Stimulated activated CD8-positive, alpha-beta memory T cell treated with anti-CD3 and anti-CD28 coated beads, Interleukin-4, amount 100 ng/mL, for 1 hour (primary cell): ENCODE data around the gene SIL1.

ENCODE experiments used
- DNase-seq, 2 donors: peaks; one replicate each; pipeline ENCODE4 v3.0.0-alpha.2; 2020; ENCODE audit warnings: low read depth in 2 of 2, low spot score in 1 of 2

Gene SIL1

GRCh38 chr5:138985683-138986082 is 212.5 kb downstream of the SIL1 start:
- no peak for DNase-seq

- no peak for DNase-seq
Measured at GRCh38 chr5:138985256-138985655, 212.9 kb downstream of the SIL1 start.

GRCh38 chr5:138983984-138984383 is 214.2 kb downstream of the SIL1 start:
- no peak for DNase-seq

DNA sequence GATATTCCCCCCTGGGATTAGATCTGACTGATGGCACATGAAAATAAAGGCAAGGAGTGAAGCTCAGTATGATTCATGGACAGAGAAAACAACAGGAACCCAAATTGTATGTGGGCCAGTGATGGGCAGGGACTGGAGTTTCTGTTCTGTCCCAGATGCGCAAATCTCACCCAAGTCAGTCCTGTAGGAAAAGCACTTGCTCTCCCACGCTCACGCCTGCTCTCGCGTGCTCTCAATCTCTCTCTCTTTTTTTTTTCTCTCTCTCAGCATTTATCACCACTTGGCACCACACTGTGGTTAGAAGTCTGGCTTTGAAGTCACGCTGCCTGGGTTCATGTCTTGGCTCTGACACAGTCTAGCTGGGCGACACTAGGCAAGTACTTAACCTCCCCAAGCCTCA is 216.6 kb downstream of the SIL1 start:
- DNase-seq: no peak

DNA sequence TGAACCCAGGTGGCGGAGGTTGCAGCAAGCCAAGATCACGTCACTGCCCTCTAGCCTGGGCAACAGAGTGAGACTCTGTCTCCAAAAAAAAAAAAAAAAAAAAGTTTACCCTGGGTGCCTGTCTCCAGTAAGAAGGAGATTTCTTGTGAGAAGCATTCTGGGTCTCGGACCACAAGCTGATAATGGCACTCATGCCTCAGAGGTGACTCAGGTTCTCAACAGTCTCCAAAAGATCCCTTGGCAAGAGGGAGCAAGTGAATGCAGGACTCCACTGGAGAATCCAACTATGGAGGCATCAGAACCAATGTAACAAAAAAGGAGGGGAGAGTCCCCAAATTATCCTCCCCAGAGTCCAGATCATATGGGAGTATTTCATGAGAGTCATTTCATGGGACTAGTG is 217.0 kb downstream of the SIL1 start:
- DNase-seq: no peak

GRCh38 chr5:138980441-138980840 is 217.7 kb downstream of the SIL1 start:
- DNase-seq: no peak

- DNase-seq: no peak
Measured at GRCh38 chr5:138979684-138980280, 218.4 kb downstream of the SIL1 start.

DNA sequence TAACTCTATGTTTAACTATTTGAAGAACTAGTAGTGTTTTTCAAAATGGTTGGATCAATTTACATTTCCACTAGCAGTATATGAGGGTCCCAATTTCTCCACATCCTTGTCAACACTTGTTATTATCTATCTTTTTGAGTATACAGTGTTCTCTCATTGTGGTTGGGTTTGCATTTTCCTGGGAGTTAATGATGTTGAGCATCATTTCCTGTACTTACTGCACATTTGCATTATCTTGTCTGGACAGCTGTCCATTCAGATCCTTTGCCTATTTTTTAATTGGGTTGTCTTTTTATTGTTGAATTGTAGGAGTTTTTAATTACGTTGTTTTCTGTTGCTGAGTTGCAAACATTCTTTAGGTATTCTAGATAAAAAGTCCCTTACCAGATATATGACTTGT is 219.6 kb downstream of the SIL1 start:
- DNase-seq: no peak

- no peak for DNase-seq
Measured at GRCh38 chr5:138978080-138978479, 220.1 kb downstream of the SIL1 start.

- no peak for DNase-seq
Measured at GRCh38 chr5:138975098-138975847, 222.9 kb downstream of the SIL1 start.

DNA sequence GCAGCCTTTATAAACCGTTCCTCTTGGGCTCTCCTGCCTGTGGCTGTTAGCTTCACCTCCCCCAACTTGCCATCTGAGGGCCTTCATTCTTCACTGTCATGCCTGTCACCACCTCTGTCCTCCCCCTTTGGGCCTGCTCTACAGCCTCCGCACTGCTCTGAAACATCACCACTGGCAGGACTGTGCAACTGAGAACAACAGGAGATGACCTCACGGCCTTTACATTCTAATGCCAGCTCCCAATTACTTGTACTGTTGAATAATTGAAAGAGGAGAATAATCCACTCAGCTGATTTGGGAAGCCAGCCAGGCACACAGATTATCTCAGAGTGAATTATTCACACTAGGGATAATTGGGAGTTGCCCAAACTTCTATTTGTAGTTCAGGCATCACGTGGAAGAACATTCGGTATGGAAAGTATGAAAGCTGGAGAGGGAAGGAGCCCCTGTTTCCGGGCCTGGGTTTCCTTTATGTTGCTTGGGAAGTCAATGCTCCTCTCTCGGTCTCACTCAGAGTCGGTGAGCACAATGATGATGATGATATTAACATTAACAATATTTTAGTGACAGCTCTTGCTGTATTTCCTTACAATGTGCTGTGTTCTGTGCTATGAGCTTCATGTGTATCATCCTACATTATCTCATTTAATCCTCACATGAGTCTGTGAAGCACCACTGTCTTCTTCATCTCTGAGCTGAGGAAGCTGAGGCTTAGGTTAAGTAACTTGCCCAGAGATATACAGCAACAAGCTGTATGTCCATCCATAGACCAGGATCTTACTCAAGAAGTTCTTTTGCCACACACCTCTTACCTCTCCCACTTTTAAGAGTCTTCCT is 223.7 kb downstream of the SIL1 start:
- DNase-seq: no peak

DNA sequence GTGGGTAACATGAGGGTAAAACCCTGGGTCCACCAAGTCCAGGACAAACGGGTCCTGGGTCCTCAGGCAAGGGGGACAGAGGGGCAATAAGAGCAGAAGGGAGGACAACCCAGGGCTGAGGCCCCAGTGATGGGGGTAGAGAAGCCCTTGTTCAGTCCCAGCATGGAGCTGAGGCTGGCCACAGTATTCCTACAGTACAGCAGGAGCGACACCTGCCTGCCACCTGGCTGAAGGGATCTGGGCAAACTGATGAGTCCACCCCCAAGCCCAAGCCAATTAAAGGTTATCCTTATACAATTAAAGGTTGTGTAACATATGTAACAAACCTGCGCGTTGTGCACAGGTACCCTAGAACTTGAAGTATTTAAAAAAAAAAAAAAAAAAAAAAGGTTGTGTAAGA is 225.3 kb downstream of the SIL1 start:
- DNase-seq: no peak

- no peak for DNase-seq
Measured at GRCh38 chr5:138972230-138972629, 225.9 kb downstream of the SIL1 start.

GRCh38 chr5:138969323-138970002 is 228.7 kb downstream of the SIL1 start:
- DNase-seq: no peak

- no peak for DNase-seq
Measured at GRCh38 chr5:138968601-138969000, 229.6 kb downstream of the SIL1 start.

DNA sequence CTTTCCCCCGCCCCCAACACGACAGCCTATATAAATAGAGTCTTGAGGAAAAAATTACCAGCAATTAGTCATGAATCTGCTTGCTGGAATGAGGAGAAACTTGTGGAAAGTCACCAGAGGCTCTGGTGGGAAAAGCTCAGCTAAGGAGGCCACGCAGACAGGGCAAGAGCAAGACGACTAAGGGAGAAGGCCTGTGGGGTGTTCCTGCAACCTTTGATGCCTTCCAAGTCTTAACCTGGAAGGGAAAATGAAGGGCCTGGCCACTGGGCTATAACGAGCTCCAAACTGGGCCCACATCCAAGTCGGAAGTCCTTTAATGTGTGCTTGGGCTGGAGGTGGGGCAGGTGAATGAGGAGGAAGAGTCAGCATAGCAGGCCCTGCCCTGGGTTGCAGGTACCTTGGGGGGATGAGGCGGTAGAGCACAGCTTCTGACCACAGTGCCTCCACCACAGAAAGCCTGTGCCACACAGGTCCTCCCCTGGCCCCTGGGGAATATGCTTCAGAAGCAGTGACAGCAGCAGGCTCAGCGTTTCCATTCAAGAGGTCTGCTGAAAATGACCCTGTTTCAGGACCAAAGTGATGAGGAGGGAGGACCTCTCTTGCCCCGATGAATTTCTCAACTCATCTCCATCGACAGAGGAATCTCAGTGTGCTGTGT is 230.2 kb downstream of the SIL1 start:
- DNase-seq: no peak

- DNase-seq: no peak
Measured at GRCh38 chr5:138966236-138966985, 231.8 kb downstream of the SIL1 start.

DNA sequence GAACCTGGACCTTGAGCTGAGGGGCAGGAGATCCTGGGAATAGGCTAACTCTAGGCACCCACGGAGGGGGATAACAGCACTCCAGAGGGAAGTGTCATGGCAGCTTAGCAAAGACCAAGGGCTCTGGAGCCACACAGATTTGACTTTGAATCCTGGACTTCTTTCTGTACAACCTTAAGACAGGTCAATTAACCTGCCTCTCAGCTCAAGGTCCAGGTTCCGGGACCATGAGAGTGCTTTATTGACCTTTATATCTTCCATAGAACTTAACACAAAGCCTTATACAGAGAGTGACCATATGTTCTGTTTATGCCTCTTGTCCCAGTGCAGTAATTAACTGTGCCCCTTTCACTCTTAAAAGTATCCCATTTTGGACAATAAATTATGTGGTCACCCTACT is 232.5 kb downstream of the SIL1 start:
- DNase-seq: no peak

DNA sequence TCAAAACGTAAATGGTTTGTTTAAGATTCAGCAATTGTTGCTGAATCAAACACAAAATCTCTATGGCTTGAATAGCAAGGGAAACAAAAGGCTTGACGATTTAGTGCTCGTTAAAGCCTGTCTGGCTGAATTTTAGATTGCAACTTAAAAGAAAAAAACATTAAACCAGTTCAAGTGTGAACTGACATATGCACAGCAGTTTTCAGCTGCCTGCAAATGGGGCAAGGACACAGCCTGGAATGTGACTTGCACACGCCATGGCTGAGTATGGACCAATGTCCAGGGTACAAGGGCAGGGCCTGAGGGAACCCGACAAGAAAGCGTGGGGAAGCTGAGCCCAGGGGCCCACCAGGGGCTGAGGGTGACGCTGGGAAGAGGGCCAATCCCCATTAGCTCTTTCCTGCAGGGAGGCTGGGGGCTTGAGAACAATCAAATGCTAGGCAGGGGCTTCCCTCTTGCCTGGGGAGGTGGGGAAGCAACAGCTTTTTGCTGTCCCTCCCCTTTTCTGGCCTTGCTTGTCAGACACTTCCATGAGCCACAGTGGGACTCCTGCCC is 233.4 kb downstream of the SIL1 start:
- DNase-seq: no peak

DNA sequence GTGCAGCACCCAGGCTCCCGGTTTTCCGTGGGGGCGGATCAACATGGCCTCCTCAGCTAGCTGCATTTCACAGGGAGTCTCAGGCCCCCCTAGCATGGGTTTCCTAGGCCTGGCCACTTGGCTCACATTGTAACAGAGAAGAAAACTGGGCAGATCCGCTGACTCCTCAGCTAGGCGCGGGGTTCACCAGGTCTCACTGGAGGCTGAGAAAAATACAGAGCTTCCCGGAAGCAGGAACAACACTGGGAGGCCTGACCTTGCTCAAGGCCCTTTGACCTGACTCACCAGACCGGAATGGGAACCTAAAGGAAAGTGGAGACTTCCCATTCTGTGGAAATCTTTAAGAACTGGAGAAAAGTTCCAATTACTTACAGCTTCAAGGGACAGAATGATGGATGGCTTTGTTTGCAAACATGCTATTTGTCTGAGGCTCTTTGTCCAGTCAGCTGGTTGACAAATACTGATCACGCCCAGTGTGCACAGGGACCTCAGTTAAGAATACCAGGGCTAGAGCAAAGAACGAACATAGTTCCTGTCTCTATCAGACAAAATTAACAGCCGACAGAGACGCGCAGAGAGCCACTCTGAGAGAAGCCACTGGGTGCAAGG is 234.3 kb downstream of the SIL1 start:
- DNase-seq: no peak
